K562 (cell line): Measurements from ENCODE around the gene EPB41L4A. TPM values are rescaled to one million over a fixed set of nuclear protein-coding genes. Genes with fewer than 3 reads are reported as not detected.

Experiments used
- BHLHE40 ChIP-seq: IDR thresholded peaks from 2 replicates; pipeline ENCODE4 v1.6.1; 2011; ENCODE audit warnings: low read length, improper control_type of control experiment
- FOXK1 ChIP-seq: sonication (generic); formaldehyde crosslinking; IDR thresholded peaks from 2 replicates; pipeline ENCODE4 v1.8.0; 2022; ENCODE audit warnings: missing genetic modification reagents, mild to moderate bottlenecking, borderline replicate concordance
- GATA2 ChIP-seq: sonication (generic); formaldehyde crosslinking; IDR thresholded peaks from 2 replicates; pipeline ENCODE4 v1.4.0; 2020; ENCODE audit warnings: mild to moderate bottlenecking, missing genetic modification reagents
- HMBOX1 ChIP-seq: sonication (generic); IDR thresholded peaks from 2 replicates; pipeline ENCODE4 v1.6.1; 2016
- RAD21 ChIP-seq, 2 experiments: fragments of 250-450 bp in 1 of 2; fragments of 450-650 bp in 1 of 2; sonication (Bioruptor Pico) in 1 of 2; formaldehyde crosslinking in 1 of 2; IDR thresholded peaks in 1 of 2; conservative IDR thresholded peaks in 1 of 2; 2 replicates each; pipeline versions ENCODE4 v1.4.0 to v1.8.0; 2020 to 2022; ENCODE audit warnings: mild to moderate bottlenecking in 2 of 2, moderate library complexity in 1 of 2
- SETDB1 ChIP-seq: IDR thresholded peaks from one replicate; pipeline ENCODE4 v1.6.1; 2012; ENCODE audit warnings: low read length, control low read depth, inconsistent platforms
- TRIM25 ChIP-seq: fragments of 450-650 bp; IDR thresholded peaks from 2 replicates; pipeline ENCODE4 v1.7.0; 2016; ENCODE audit warnings: borderline replicate concordance
- ZNF232 ChIP-seq: sonication (generic); formaldehyde crosslinking; IDR thresholded peaks from 2 replicates; pipeline ENCODE4 v1.8.0; 2022; ENCODE audit warnings: mild to moderate bottlenecking, missing genetic modification reagents
- ZNF407 ChIP-seq: fragments of 450-650 bp; IDR thresholded peaks from 2 replicates; pipeline ENCODE4 v1.6.1; 2016; ENCODE audit warnings: low read depth
- polyA plus RNA-seq, 8 experiments: library from polyadenylated mRNA; depleted of rRNA in 4 of 8; stranded (reverse) in 5 of 8; unstranded in 3 of 8; fragments of >200 nt; fragmentation: Nextera tagmentation in 2 of 8; fragmentation: Illumina TruSeq in 1 of 8; extraction: Ambion mirVana in 2 of 8; extraction: Trizol in 1 of 8; gene quantifications; 2 replicates each; pipeline versions ENCODE4 v1.2.1 to v1.2.3, GENCODE V29; 2011 to 2014; ENCODE audit warnings: inconsistent platforms in 1 of 8, missing spikeins in 1 of 8
- total RNA-seq, 7 experiments: library from RNA; depleted of rRNA in 6 of 7; stranded (reverse); fragments of >200 nt in 6 of 7; fragmentation: Illumina TruSeq in 2 of 7; extraction: Trizol in 2 of 7; gene quantifications; 2 replicates each; pipeline versions ENCODE4 v1.2.1 to v1.2.3, GENCODE V29; 2011 to 2021; ENCODE audit warnings: low replicate concordance in 1 of 7
- TF ChIP-seq, protein P1 (sequence below), 2 experiments: fragments of 450-650 bp; conservative IDR thresholded peaks; 2 replicates each; pipeline ENCODE4 v1.6.1; 2017; ENCODE audit warnings: mild to moderate bottlenecking in 2 of 2, moderate library complexity in 2 of 2
- TF ChIP-seq, protein P2 (sequence below), 2 experiments: IDR thresholded peaks; 2 replicates each; pipeline ENCODE4 v1.6.1; 2012; ENCODE audit warnings: improper control_type of control experiment in 2 of 2, low read depth in 2 of 2, low read length in 2 of 2, borderline replicate concordance in 1 of 2

The EPB41L4A gene
- total and polyA plus RNA-seq, 9 of the 15 experiments (the other 6 are each of a cell fraction or from before 2014, with no cell fraction given), result 0.04 to 0.35 (median 0.12) TPM; not detected in 3

DNA sequence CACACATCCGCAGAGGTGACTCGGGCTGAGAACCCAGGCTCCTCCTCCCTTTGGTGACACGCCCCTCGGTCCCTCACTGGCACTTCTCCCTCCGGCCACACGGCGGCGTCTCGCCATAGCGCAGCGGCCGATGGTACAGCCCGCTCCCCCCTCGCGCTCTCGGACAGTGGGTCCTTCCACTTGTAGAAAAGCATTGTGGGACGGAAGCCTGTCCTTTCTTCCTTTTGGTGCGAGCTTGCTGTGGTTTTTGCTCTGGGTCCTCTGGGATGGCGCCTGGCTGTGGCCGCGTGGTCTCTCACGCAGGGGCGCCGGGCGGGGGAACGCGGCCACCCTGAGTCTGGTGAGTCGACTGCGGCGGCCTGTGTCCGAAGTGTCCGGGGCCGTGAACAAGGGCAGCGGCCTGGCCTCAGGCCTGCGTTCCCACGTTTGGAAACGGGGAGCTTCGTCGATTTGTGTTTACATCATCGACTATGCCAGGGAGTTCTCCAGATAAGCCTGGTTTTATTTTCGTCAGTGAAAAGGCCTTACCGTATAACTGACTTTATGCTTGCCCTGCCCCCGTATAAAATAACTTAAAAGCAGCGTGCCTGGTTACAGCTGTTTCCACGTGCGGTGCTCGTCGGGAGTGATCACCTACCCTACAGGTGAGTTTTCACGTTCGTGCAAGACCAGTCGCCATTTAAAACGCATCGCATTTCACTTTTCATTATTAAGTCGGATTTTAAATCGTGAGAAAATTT lies 258.3 kb downstream of the EPB41L4A start (continued):
- TF ChIP-seq, protein P1, sequence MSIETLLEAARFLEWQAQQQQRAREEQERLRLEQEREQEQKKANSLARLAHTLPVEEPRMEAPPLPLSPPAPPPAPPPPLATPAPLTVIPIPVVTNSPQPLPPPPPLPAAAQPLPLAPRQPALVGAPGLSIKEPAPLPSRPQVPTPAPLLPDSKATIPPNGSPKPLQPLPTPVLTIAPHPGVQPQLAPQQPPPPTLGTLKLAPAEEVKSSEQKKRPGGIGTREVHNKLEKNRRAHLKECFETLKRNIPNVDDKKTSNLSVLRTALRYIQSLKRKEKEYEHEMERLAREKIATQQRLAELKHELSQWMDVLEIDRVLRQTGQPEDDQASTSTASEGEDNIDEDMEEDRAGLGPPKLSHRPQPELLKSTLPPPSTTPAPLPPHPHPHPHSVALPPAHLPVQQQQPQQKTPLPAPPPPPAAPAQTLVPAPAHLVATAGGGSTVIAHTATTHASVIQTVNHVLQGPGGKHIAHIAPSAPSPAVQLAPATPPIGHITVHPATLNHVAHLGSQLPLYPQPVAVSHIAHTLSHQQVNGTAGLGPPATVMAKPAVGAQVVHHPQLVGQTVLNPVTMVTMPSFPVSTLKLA (conservative IDR thresholded peaks at IDR 0.05), result peak; percentile 68 to 87
- no peak for TF ChIP-seq SETDB1
- no peak for TF ChIP-seq HMBOX1
- peak; percentile 69 to 71 for TF ChIP-seq RAD21 (CRISPR knock-in tag; conservative IDR thresholded peaks at IDR 0.05 in 1 of 2, IDR thresholded peaks at IDR 0.05 in 1 of 2)
- TF ChIP-seq TRIM25, result no peak
- TF ChIP-seq BHLHE40, result peak; percentile 99
- no peak for TF ChIP-seq ZNF407
- no peak; the same call in 1 of the 2 replicates for TF ChIP-seq FOXK1
- TF ChIP-seq GATA2 (CRISPR knock-in tag), result no peak
- TF ChIP-seq, protein P2, sequence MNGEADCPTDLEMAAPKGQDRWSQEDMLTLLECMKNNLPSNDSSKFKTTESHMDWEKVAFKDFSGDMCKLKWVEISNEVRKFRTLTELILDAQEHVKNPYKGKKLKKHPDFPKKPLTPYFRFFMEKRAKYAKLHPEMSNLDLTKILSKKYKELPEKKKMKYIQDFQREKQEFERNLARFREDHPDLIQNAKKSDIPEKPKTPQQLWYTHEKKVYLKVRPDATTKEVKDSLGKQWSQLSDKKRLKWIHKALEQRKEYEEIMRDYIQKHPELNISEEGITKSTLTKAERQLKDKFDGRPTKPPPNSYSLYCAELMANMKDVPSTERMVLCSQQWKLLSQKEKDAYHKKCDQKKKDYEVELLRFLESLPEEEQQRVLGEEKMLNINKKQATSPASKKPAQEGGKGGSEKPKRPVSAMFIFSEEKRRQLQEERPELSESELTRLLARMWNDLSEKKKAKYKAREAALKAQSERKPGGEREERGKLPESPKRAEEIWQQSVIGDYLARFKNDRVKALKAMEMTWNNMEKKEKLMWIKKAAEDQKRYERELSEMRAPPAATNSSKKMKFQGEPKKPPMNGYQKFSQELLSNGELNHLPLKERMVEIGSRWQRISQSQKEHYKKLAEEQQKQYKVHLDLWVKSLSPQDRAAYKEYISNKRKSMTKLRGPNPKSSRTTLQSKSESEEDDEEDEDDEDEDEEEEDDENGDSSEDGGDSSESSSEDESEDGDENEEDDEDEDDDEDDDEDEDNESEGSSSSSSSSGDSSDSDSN (IDR thresholded peaks at IDR 0.05; ENCODE audit: borderline replicate concordance in 1 of 2, low read depth in 2 of 2, low read length in 2 of 2), result no peak
- TF ChIP-seq ZNF232 (CRISPR knock-in tag), result peak; percentile 75; the same call in 1 of the 2 replicates
